ENCODE measurements around the gene PBX2. TPM values are rescaled to one million over a fixed set of nuclear protein-coding genes. Genes with fewer than 3 reads are reported as not detected.

PBX2 gene
- total and polyA plus RNA-seq, 2 of the 4 experiments (the other 2 are of a cell fraction), result 17.7 to 56.8 TPM

GRCh38 chr6:32178547-32179440 lies 11.2 kb downstream of the PBX2 start (continued):
- TF ChIP-seq CEBPB (IDR thresholded peaks at IDR 0.05; ENCODE audit: low read depth, low read length) (no peak), POLR2A (IDR thresholded peaks at IDR 0.05; ENCODE audit: low read depth, low read length) (0 out of 2 replicates have a peak, but pooled peaks have one; percentile 1), CHD1 (IDR thresholded peaks at IDR 0.05; ENCODE audit: low read depth, low read length) (no peak), MAZ (IDR thresholded peaks at IDR 0.05; ENCODE audit: borderline replicate concordance, low read depth, low read length) (no peak)
